Activated CD4-positive, alpha-beta memory T cell treated with anti-CD3 and anti-CD28 coated beads, Interleukin-2, amount 10 ng/mL, durations not matched to agents 7 days and 5 days (primary cell): ENCODE results near the gene ZNG1B. TPM values are rescaled to one million over a fixed set of nuclear protein-coding genes. Genes with fewer than 3 reads are reported as not detected.
"Not testable (repeated sequence)": the region's sequence is repeated elsewhere in the genome, so short reads cannot be mapped to it uniquely, and the experiment has no call there.

ENCODE experiments used
- CTCF ChIA-PET: fragments of 350-600 bp; sonication (Branson Sonifier 250); formaldehyde crosslinking; loops from one replicate; lab custom pipeline; 2021; ENCODE audit warnings: antibody characterized with exemption, inconsistent platforms; lab: Charles Lee
- POLR2A ChIA-PET: fragments of 350-600 bp; sonication (Branson Sonifier 250); formaldehyde crosslinking; loops from one replicate; lab custom pipeline; 2021; ENCODE audit warnings: antibody characterized with exemption; lab: Charles Lee
- DNase-seq: peaks from one replicate; pipeline ENCODE4 v3.0.0-alpha.2; 2020
- H3K27ac Mint-ChIP-seq: one replicate; pipeline ENCODE4 v1.8.0; 2021; ENCODE audit warnings: mild to moderate bottlenecking, mixed read lengths
- H3K27me3 Mint-ChIP-seq: one replicate; pipeline ENCODE4 v1.8.0; 2021; ENCODE audit warnings: mixed read lengths
- H3K36me3 Mint-ChIP-seq: one replicate; pipeline ENCODE4 v1.8.0; 2021; ENCODE audit warnings: low read depth, mixed read lengths
- H3K4me1 Mint-ChIP-seq: one replicate; pipeline ENCODE4 v1.8.0; 2021; ENCODE audit warnings: mixed read lengths
- H3K4me3 Mint-ChIP-seq: one replicate; pipeline ENCODE4 v1.8.0; 2021; ENCODE audit warnings: mild to moderate bottlenecking, mixed read lengths
- H3K9me3 Mint-ChIP-seq: one replicate; pipeline ENCODE4 v1.8.0; 2021; ENCODE audit warnings: mixed read lengths
- total RNA-seq, 2 experiments: library from RNA; stranded (reverse); gene quantifications; one replicate each; pipeline ENCODE4 v1.2.3, GENCODE V29; 2021

Gene ZNG1B
- total RNA-seq, 2 experiments from 2014 or later = 30.6 to 32.7 TPM

GRCh38 chr2:113498365-113498764, 60.9 kb downstream of the ZNG1B start, which contains the start of gene FOXD4L1:
TSS of gene FOXD4L1 (plus strand) at chr2:113498665. CDS start at chr2:113499257, 592 bp downstream.
- peak within 1 kb of the TSS; percentile 61 for H3K4me3 Mint-ChIP-seq
- CTCF ChIA-PET = not testable (repeated sequence)

GRCh38 chr2:113499019-113499885, 61.8 kb downstream of the ZNG1B start:
- peak overlapping the region; percentile 61 for H3K4me3 Mint-ChIP-seq
- POLR2A ChIA-PET, CTCF ChIA-PET, H3K36me3 Mint-ChIP-seq, H3K27ac Mint-ChIP-seq, H3K9me3 Mint-ChIP-seq: not testable (repeated sequence)
- peaks cover 36% of the 10 kb centered on the region for H3K27me3 Mint-ChIP-seq
- DNase-seq = peak; percentile 36
- H3K4me1 Mint-ChIP-seq = peaks cover 22% of the 10 kb centered on the region

More at GRCh38 chr2:113498365-113498764, 60.9 kb downstream of the ZNG1B start, which contains the start of gene FOXD4L1:
- H3K36me3 Mint-ChIP-seq, H3K9me3 Mint-ChIP-seq, DNase-seq, H3K27ac Mint-ChIP-seq, POLR2A ChIA-PET: not testable (repeated sequence)
- Mint-ChIP-seq H3K27me3 (peaks cover 33% of the 10 kb centered on the region), H3K4me1 (peaks cover 20% of the 10 kb centered on the region)

DNA sequence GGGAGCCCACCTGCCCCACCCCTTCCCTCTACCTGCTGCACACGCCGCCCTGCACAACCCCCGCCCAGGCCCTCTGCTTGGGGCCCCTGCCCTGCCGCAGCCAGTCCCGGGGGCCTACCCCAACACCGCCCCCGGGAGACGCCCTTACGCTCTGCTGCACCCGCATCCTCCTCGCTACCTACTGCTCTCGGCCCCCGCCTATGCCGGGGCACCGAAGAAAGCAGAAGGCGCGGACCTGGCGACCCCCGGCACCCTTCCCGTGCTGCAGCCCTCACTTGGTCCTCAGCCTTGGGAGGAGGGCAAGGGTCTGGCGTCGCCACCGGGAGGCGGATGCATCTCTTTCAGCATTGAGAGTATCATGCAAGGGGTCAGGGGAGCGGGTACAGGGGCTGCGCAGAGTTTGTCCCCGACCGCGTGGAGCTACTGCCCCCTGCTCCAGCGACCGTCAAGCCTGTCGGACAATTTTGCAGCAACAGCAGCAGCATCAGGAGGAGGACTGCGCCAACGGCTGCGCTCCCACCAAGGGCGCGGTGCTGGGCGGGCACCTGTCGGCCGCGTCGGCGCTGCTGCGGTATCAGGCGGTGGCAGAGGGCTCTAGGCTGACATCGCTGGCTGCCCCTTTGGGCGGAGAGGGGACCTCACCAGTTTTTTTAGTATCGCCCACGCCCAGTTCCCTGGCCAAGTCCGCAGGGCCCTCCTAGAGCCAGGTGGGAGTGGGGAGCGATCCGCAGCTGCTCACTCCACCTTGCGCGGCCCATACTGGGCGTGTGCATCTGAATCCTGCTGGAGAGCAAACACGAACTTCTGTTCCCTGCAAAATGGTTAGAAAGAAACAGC, 62.6 kb downstream of the ZNG1B start:
- CTCF ChIA-PET, DNase-seq, POLR2A ChIA-PET, H3K9me3 Mint-ChIP-seq, H3K27ac Mint-ChIP-seq, H3K36me3 Mint-ChIP-seq: not testable (repeated sequence)
- Mint-ChIP-seq H3K27me3 (peaks cover 38% of the 10 kb centered on the region), H3K4me3 (peak overlapping the region; percentile 61), H3K4me1 (peaks cover 24% of the 10 kb centered on the region)

DNA sequence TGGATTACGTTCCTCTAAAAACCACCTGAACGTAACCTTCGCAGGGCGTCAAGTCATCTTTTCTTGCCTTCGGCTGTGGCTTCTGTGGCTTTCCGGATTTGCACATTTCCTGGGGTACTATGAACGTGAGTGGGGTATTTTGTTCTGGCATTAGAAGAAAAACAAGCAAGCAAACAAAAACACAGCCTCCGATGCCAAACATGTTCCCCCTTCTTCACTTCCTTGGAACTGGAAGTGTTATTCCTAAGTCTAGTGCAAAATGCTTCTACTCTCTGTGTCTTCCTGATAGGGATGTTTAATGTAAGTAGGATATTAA, 63.2 kb downstream of the ZNG1B start:
- peaks cover 38% of the 10 kb centered on the region for H3K27me3 Mint-ChIP-seq
- H3K27ac Mint-ChIP-seq, CTCF ChIA-PET, POLR2A ChIA-PET, H3K36me3 Mint-ChIP-seq, H3K9me3 Mint-ChIP-seq: not testable (repeated sequence)
- H3K4me3 Mint-ChIP-seq = peak overlapping the region; percentile 52
- H3K4me1 Mint-ChIP-seq = peaks cover 24% of the 10 kb centered on the region
- peak; percentile 41 for DNase-seq

- peak; percentile 19 for DNase-seq
- H3K36me3 Mint-ChIP-seq, CTCF ChIA-PET, POLR2A ChIA-PET, H3K9me3 Mint-ChIP-seq: not testable (repeated sequence)
- H3K27me3 Mint-ChIP-seq = peaks cover 42% of the 10 kb centered on the region
- peak overlapping the region; percentile 52 for H3K27ac Mint-ChIP-seq
- peak overlapping the region; percentile 70 for H3K4me3 Mint-ChIP-seq
- H3K4me1 Mint-ChIP-seq = peaks cover 24% of the 10 kb centered on the region
Measured at GRCh38 chr2:113502216-113503093, 65.0 kb downstream of the ZNG1B start.

DNA sequence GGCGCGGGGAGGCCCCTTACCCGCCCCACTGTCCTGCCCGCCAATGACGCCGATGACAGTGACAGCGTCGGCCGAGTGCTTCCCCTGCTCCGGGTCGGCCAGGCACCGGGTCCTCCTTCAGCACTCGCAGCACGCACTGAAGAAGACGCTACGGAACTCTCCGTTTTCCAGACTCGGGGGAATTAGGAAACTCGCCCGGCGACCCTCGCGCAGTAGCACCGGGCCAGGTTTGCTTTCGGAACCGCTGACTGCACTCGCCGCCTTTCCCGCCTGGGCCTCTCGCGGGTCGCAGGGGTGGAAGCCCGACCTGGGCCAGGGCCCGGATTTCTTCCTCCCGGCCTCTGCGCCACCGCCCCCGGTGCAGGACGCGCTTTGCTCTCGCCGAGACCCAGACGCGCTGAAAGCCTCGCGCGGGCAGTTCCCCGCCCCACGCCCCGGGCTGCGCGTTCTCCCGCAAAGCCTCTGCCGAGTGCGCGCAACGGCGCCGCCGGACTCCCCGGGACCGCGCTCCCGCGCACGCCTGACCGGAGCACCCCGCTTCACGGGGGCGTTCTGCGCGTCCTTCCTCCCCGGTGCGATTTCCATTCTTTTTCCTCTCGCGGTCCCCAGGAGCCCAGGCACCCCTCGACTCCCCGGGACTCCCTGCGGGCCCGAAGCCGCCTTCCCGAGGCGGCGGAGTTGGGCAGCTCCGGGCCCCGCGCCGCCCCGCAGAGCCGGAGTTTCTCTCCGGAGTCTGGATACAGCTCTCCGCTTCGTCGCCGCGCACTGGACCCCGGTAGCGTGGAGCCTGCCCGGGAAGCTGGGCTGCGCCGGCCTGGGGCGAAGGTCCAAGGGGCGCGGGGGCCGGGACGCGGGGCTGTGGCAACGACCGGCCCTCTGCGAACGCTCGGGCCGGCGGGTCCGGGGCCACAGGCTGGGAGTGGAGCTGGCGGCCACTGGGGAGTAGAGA, 65.9 kb downstream of the ZNG1B start:
- H3K27ac Mint-ChIP-seq = peak overlapping the region; percentile 52

GRCh38 chr2:113504081-113504480, 66.6 kb downstream of the ZNG1B start:
- H3K36me3 Mint-ChIP-seq, H3K9me3 Mint-ChIP-seq, DNase-seq, CTCF ChIA-PET, POLR2A ChIA-PET: not testable (repeated sequence)
- H3K27ac Mint-ChIP-seq = peak overlapping the region; percentile 26
- peaks cover 43% of the 10 kb centered on the region for H3K27me3 Mint-ChIP-seq
- H3K4me3 Mint-ChIP-seq = peak overlapping the region; percentile 46
- H3K4me1 Mint-ChIP-seq = peaks cover 23% of the 10 kb centered on the region

More for the DNA sequence above, 65.9 kb downstream of the ZNG1B start:
- Mint-ChIP-seq H3K4me1 (peaks cover 24% of the 10 kb centered on the region), H3K4me3 (peak overlapping the region; percentile 70), H3K27me3 (peaks cover 44% of the 10 kb centered on the region)
- H3K36me3 Mint-ChIP-seq, H3K9me3 Mint-ChIP-seq, POLR2A ChIA-PET, CTCF ChIA-PET: not testable (repeated sequence)
- peak; percentile 49 for DNase-seq

- not testable (repeated sequence) for H3K36me3 Mint-ChIP-seq, H3K4me1 Mint-ChIP-seq
Measured at GRCh38 chr2:113507394-113508140, 70.1 kb downstream of the ZNG1B start.

DNA sequence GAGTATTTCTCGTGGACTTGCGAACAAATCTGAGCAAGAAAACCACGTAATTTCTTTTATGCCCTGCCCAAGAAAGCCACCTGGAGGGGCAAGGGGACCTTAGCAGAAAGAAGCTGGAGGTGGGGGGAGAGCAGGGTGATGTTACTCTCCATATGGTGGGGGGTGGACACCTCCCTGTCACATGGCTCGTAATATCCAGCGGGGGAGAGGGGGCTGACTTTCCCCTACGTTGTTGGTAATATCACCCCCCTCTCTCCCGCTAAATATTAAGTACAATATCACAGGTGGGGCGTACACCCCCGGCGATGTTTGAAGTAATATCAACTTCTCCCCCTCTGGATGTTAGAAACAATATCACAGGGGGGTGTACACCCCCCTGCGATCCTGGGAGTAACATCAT, 70.7 kb downstream of the ZNG1B start:
- H3K4me3 Mint-ChIP-seq, H3K27ac Mint-ChIP-seq, DNase-seq, H3K9me3 Mint-ChIP-seq, POLR2A ChIA-PET, H3K4me1 Mint-ChIP-seq, CTCF ChIA-PET, H3K36me3 Mint-ChIP-seq: not testable (repeated sequence)
- peaks cover 25% of the 10 kb centered on the region for H3K27me3 Mint-ChIP-seq

More at GRCh38 chr2:113507394-113508140, 70.1 kb downstream of the ZNG1B start:
- H3K4me3 Mint-ChIP-seq, H3K9me3 Mint-ChIP-seq, CTCF ChIA-PET, DNase-seq, H3K27ac Mint-ChIP-seq, POLR2A ChIA-PET: not testable (repeated sequence)
- peaks cover 29% of the 10 kb centered on the region for H3K27me3 Mint-ChIP-seq

GRCh38 chr2:113510913-113511312, 73.4 kb downstream of the ZNG1B start:
- H3K4me1 Mint-ChIP-seq, H3K4me3 Mint-ChIP-seq, H3K9me3 Mint-ChIP-seq, DNase-seq, POLR2A ChIA-PET, H3K36me3 Mint-ChIP-seq, CTCF ChIA-PET, H3K27ac Mint-ChIP-seq: not testable (repeated sequence)
- H3K27me3 Mint-ChIP-seq = peaks cover 27% of the 10 kb centered on the region

DNA sequence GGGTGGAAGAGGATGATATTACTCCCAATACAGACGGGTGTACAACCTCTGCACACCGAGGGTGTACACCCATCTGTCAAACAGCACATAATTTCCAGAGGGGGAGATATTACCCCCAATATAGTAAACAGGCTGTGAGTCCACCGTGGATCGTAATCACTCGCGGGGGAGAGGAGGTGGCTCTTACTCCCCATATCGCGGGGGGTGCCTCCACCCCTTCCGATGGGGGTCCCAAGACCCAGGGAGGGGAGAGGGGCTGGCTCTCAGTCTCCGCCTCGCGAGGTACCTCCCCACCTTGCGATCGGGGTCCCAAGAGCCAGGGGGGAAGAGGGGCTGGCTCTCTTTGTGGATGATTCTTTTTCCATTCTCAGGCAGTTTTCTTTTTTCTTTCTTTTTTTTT, 74.4 kb downstream of the ZNG1B start:
- H3K4me3 Mint-ChIP-seq, H3K4me1 Mint-ChIP-seq, H3K36me3 Mint-ChIP-seq, H3K9me3 Mint-ChIP-seq, CTCF ChIA-PET, DNase-seq, POLR2A ChIA-PET, H3K27ac Mint-ChIP-seq: not testable (repeated sequence)
- peaks cover 27% of the 10 kb centered on the region for H3K27me3 Mint-ChIP-seq
